Neuronal stem cell (in vitro differentiated cells): ENCODE data around the gene MRAS. TPM values are rescaled to one million over a fixed set of nuclear protein-coding genes. Genes with fewer than 3 reads are reported as not detected.

Experiments
- DNase-seq: peaks from one replicate; pipeline ENCODE4 v3.0.0-alpha.2; 2013; ENCODE audit warnings: low spot score
- H2AFZ ChIP-seq: one replicate; pipeline ENCODE4 v1.6.1; 2013; ENCODE audit warnings: mild to moderate bottlenecking, low read length, inconsistent platforms
- H2AK5ac ChIP-seq: 2 replicates; pipeline ENCODE4 v1.6.1; 2013; ENCODE audit warnings: low read depth, mild to moderate bottlenecking, inconsistent platforms, low read length, moderate library complexity, mixed read lengths
- H2BK120ac ChIP-seq: 2 replicates; pipeline ENCODE4 v1.6.1; 2013; ENCODE audit warnings: low read depth, mild to moderate bottlenecking, inconsistent platforms, low read length, moderate library complexity, mixed read lengths
- H2BK12ac ChIP-seq: one replicate; pipeline ENCODE4 v1.6.1; 2013; ENCODE audit warnings: low read length, inconsistent platforms
- H2BK15ac ChIP-seq: 2 replicates; pipeline ENCODE4 v1.6.1; 2013; ENCODE audit warnings: mild to moderate bottlenecking, low read length, inconsistent platforms, mixed read lengths
- H2BK5ac ChIP-seq: one replicate; pipeline ENCODE4 v1.6.1; 2013; ENCODE audit warnings: inconsistent platforms, mild to moderate bottlenecking, low read length, moderate library complexity
- H3K14ac ChIP-seq: one replicate; pipeline ENCODE4 v1.6.1; 2013; ENCODE audit warnings: low read length, inconsistent platforms
- H3K18ac ChIP-seq: 2 replicates; pipeline ENCODE4 v1.6.1; 2013; ENCODE audit warnings: low read length, inconsistent platforms
- H3K23ac ChIP-seq: 2 replicates; pipeline ENCODE4 v1.6.1; 2013; ENCODE audit warnings: low read depth, mild to moderate bottlenecking, mixed read lengths, low read length, inconsistent platforms; ENCODE audit not compliant: poor library complexity
- H3K27ac ChIP-seq: replicated peaks from 3 replicates; pipeline ENCODE4 v1.5.1; 2013; ENCODE audit warnings: low read length, inconsistent platforms
- H3K27me3 ChIP-seq, 3 experiments: 2 replicates each; pipeline ENCODE4 v1.6.1; 2013; ENCODE audit warnings: low read length in 3 of 3, mild to moderate bottlenecking in 2 of 3, inconsistent platforms in 1 of 3, low read depth in 1 of 3, mixed read lengths in 1 of 3, moderate library complexity in 1 of 3; ENCODE audit not compliant: control insufficient read depth in 3 of 3, insufficient read depth in 3 of 3
- H3K36me3 ChIP-seq, 2 donors: replicated peaks in 1 of 2; 2 replicates each; pipeline ENCODE4 v1.6.1; 2013; ENCODE audit warnings: low read length in 2 of 2; ENCODE audit not compliant: control insufficient read depth in 2 of 2, insufficient read depth in 2 of 2
- H3K4ac ChIP-seq: 2 replicates; pipeline ENCODE4 v1.6.1; 2013; ENCODE audit warnings: inconsistent platforms, mild to moderate bottlenecking, low read length, moderate library complexity
- H3K4me1 ChIP-seq, 2 donors: 1 replicate in 1 of 2; 2 replicates in 1 of 2; pipeline ENCODE4 v1.6.1; 2013; ENCODE audit warnings: low read length in 2 of 2, low read depth in 1 of 2; ENCODE audit not compliant: control insufficient read depth in 2 of 2, insufficient read depth in 1 of 2
- H3K4me2 ChIP-seq: one replicate; pipeline ENCODE4 v1.6.1; 2013; ENCODE audit warnings: mild to moderate bottlenecking, low read length, inconsistent platforms; ENCODE audit not compliant: insufficient read depth, poor library complexity, severe bottlenecking
- H3K4me3 ChIP-seq, 2 donors: 2 replicates each; pipeline ENCODE4 v1.5.1; 2013; ENCODE audit warnings: low read length in 2 of 2, mild to moderate bottlenecking in 2 of 2, inconsistent platforms in 1 of 2, moderate library complexity in 1 of 2
- H3K79me1 ChIP-seq: one replicate; pipeline ENCODE4 v1.6.1; 2013; ENCODE audit warnings: low read depth, mild to moderate bottlenecking, inconsistent platforms, low read length, moderate library complexity
- H3K9ac ChIP-seq: one replicate; pipeline ENCODE4 v1.6.1; 2013; ENCODE audit warnings: mild to moderate bottlenecking, low read depth, low read length, inconsistent platforms; ENCODE audit not compliant: poor library complexity
- H3K9me3 ChIP-seq, 2 donors: replicated peaks in 1 of 2; 2 replicates each; pipeline versions ENCODE3 to v1.6.1; 2013; ENCODE audit warnings: low read length in 2 of 2, mild to moderate bottlenecking in 2 of 2, inconsistent platforms in 1 of 2, low read depth in 1 of 2, mixed read lengths in 1 of 2, moderate library complexity in 1 of 2; ENCODE audit not compliant: control insufficient read depth in 2 of 2, insufficient read depth in 1 of 2
- H4K8ac ChIP-seq: one replicate; pipeline ENCODE4 v1.6.1; 2013; ENCODE audit warnings: low read depth, mild to moderate bottlenecking, inconsistent platforms, low read length, moderate library complexity
- H4K91ac ChIP-seq: one replicate; pipeline ENCODE4 v1.6.1; 2013; ENCODE audit warnings: low read length, low read depth, mild to moderate bottlenecking, inconsistent platforms; ENCODE audit not compliant: poor library complexity
- WGBS, 2 donors: extraction: QIAGEN DNeasy Blood & Tissue Kit; methylation state at CpG; one replicate each; pipeline ENCODE4 v1.1.7; 2013; ENCODE audit warnings: missing lambda C conversion rate in 2 of 2, mixed read lengths in 1 of 2; ENCODE audit not compliant: insufficient read length in 2 of 2, insufficient replicate concordance in 1 of 2; ENCODE audit errors: extremely low coverage in 2 of 2; 5-methylcytosine and 5-hydroxymethylcytosine counted together
- polyA plus RNA-seq, 2 experiments: library from polyadenylated mRNA; stranded (reverse); fragments of 200-250 nt; gene quantifications; one replicate each; pipeline ENCODE4 v1.2.3, GENCODE V29; 2013

Gene MRAS
- polyA plus RNA-seq (2013, experiment 1 of 2), result 16.3 TPM
- 16.1 TPM for polyA plus RNA-seq (2013, experiment 2 of 2)

- H3K9me3 ChIP-seq, result no peaks in the 10 kb centered on the region
- DNase-seq, result peak; percentile 76
- peak within 1 kb of the TSS; percentile 95 for H3K18ac ChIP-seq
- no peaks in the 10 kb centered on the region for H3K36me3 ChIP-seq
- peak within 1 kb of the TSS; percentile 32 for H2AK5ac ChIP-seq
- H4K91ac ChIP-seq, result no peak within 1 kb of the TSS
- H2BK12ac ChIP-seq, result no peak within 1 kb of the TSS
- no peaks in the 10 kb centered on the region for H3K79me1 ChIP-seq
- no peak within 1 kb of the TSS for H2BK120ac ChIP-seq
- H3K4me1 ChIP-seq, result peaks cover 0 to 5% of the 10 kb centered on the region in 2 donors
- no peak within 1 kb of the TSS for H2BK5ac ChIP-seq
- H3K4me2 ChIP-seq, result peak within 1 kb of the TSS; percentile 73
- WGBS, 2 donors, result no CpG with 5 or more reads among the region's 93 CpGs
- H2AFZ ChIP-seq, result peak within 1 kb of the TSS; percentile 100
- H3K4me3 ChIP-seq, result peak within 1 kb of the TSS; percentile 77 to 79
- peak within 1 kb of the TSS; percentile 45 for H2BK15ac ChIP-seq
- H3K9ac ChIP-seq, result peak within 1 kb of the TSS; percentile 87
- H3K27me3 ChIP-seq, result peaks cover 0 to 5% (median 4%) of the 10 kb centered on the region in 3 experiments
- no peak within 1 kb of the TSS for H4K8ac ChIP-seq
- no peak within 1 kb of the TSS for H3K4ac ChIP-seq
- H3K14ac ChIP-seq, result peak within 1 kb of the TSS; percentile 4
- peak within 1 kb of the TSS; percentile 61 for H3K23ac ChIP-seq
- peak within 1 kb of the TSS; percentile 71 for H3K27ac ChIP-seq
These were observed at the start of gene MRAS for GRCh38 chr3:138347960-138348753. Gene MRAS (plus strand): TSS chr3:138348579. CDS start chr3:138372884, 24,305 bp downstream.

GRCh38 chr3:138300647-138301046 lies 47.7 kb upstream of the MRAS start:
- Histone ChIP-seq H3K4me2 (no peak overlapping the region), H2BK5ac (no peak overlapping the region), H4K8ac (no peak overlapping the region), H3K27me3 (no peaks in the 10 kb centered on the region), H3K4ac (no peak overlapping the region), H3K27ac (no peak overlapping the region), H3K23ac (no peak overlapping the region), H2BK120ac (no peak overlapping the region), H3K14ac (no peak overlapping the region), H3K4me1 (no peaks in the 10 kb centered on the region), H3K9me3 (peaks cover 0 to 2% of the 10 kb centered on the region in 2 donors), H3K9ac (no peak overlapping the region), H2BK12ac (no peak overlapping the region), H3K79me1 (no peaks in the 10 kb centered on the region), H2AFZ (no peak overlapping the region), H3K4me3 (no peak overlapping the region), H4K91ac (no peak overlapping the region), H3K36me3 (peaks cover 13 to 40% of the 10 kb centered on the region in 2 donors), H2AK5ac (no peak overlapping the region), H2BK15ac (no peak overlapping the region), H3K18ac (no peak overlapping the region)
- DNase-seq, result no peak
- no CpG with 5 or more reads among the region's 2 CpGs for WGBS, 2 donors

- Histone ChIP-seq H3K4ac (no peak overlapping the region), H2AK5ac (no peak overlapping the region), H3K4me1 (no peaks in the 10 kb centered on the region), H2BK5ac (no peak overlapping the region), H3K27me3 (no peaks in the 10 kb centered on the region), H3K9me3 (peaks cover 6 to 7% of the 10 kb centered on the region in 2 donors), H3K79me1 (no peaks in the 10 kb centered on the region), H3K23ac (no peak overlapping the region), H3K36me3 (peaks cover 9 to 12% of the 10 kb centered on the region in 2 donors), H3K14ac (no peak overlapping the region), H4K91ac (no peak overlapping the region), H2BK120ac (no peak overlapping the region), H3K4me2 (no peak overlapping the region), H4K8ac (no peak overlapping the region), H3K27ac (no peak overlapping the region), H2BK15ac (no peak overlapping the region), H3K4me3 (no peak overlapping the region), H2BK12ac (no peak overlapping the region), H2AFZ (no peak overlapping the region), H3K9ac (no peak overlapping the region), H3K18ac (no peak overlapping the region)
- no peak for DNase-seq
- WGBS, 2 donors, result no CpG with 5 or more reads among the region's 6 CpGs
These were observed 44.9 kb upstream of the MRAS start for GRCh38 chr3:138303474-138303873.

- no peaks in the 10 kb centered on the region for H3K79me1 ChIP-seq
- no peak overlapping the region for H4K91ac ChIP-seq
- H2BK120ac ChIP-seq, result no peak overlapping the region
- H2AFZ ChIP-seq, result no peak overlapping the region
- H2BK12ac ChIP-seq, result no peak overlapping the region
- no peaks in the 10 kb centered on the region for H3K36me3 ChIP-seq
- no peak overlapping the region for H3K4me3 ChIP-seq
- H2AK5ac ChIP-seq, result no peak overlapping the region
- H3K9ac ChIP-seq, result no peak overlapping the region
- H3K27me3 ChIP-seq, result peaks cover 0 to 8% (median 0%) of the 10 kb centered on the region in 3 experiments
- DNase-seq, result no peak
- no peak overlapping the region for H4K8ac ChIP-seq
- no peak overlapping the region for H3K14ac ChIP-seq
- WGBS, 2 donors, result no CpG with 5 or more reads among the region's 5 CpGs
- H3K9me3 ChIP-seq, result peaks cover 4 to 7% of the 10 kb centered on the region in 2 donors
- no peak overlapping the region for H3K23ac ChIP-seq
- H3K4me1 ChIP-seq, result no peaks in the 10 kb centered on the region
- H2BK15ac ChIP-seq, result no peak overlapping the region
- no peak overlapping the region for H3K4me2 ChIP-seq
- H2BK5ac ChIP-seq, result no peak overlapping the region
- no peak overlapping the region for H3K27ac ChIP-seq
- no peak overlapping the region for H3K4ac ChIP-seq
- H3K18ac ChIP-seq, result no peak overlapping the region
These were observed 40.5 kb upstream of the MRAS start for GRCh38 chr3:138307899-138308298.
